MM.1S (cell line): Measurements from ENCODE around the gene CSTF3.

Experiments
- DNase-seq: peaks from one replicate; pipeline ENCODE4 v3.0.0-alpha.2; 2015
- H2AFZ ChIP-seq: fragments of 300-600 bp; sonication (generic); 2 replicates; pipeline ENCODE4 v1.6.0; 2016; ENCODE audit warnings: antibody characterized with exemption, low read length
- H3F3A ChIP-seq: fragments of 300-600 bp; sonication (generic); 2 replicates; pipeline ENCODE4 v1.6.1; 2016; ENCODE audit warnings: mild to moderate bottlenecking, antibody characterized with exemption, low read length, moderate library complexity, mixed read lengths; ENCODE audit not compliant: insufficient read depth
- H3K27ac ChIP-seq: fragments of 300-600 bp; sonication (generic); 2 replicates; pipeline ENCODE4 v1.5.1; 2016; ENCODE audit warnings: mild to moderate bottlenecking, low read length
- H3K27me3 ChIP-seq: fragments of 300-600 bp; sonication (generic); replicated peaks from 2 replicates; pipeline ENCODE4 v1.6.0; 2016; ENCODE audit warnings: low read length; ENCODE audit not compliant: insufficient read depth
- H3K36me3 ChIP-seq: fragments of 300-600 bp; sonication (generic); replicated peaks from 2 replicates; pipeline ENCODE4 v1.6.1; 2016; ENCODE audit warnings: mild to moderate bottlenecking, low read length, mixed read lengths; ENCODE audit not compliant: insufficient read depth
- H3K4me1 ChIP-seq: fragments of 300-600 bp; sonication (generic); 2 replicates; pipeline ENCODE4 v1.6.1; 2016; ENCODE audit warnings: low read length, mixed read lengths
- H3K4me2 ChIP-seq: fragments of 300-600 bp; sonication (generic); 2 replicates; pipeline ENCODE4 v1.6.0; 2016; ENCODE audit warnings: low read depth, low read length
- H3K4me3 ChIP-seq: fragments of 300-600 bp; sonication (generic); 2 replicates; pipeline ENCODE4 v1.5.1; 2016; ENCODE audit warnings: low read length, mixed read lengths
- H3K79me2 ChIP-seq: fragments of 300-600 bp; sonication (generic); 2 replicates; pipeline ENCODE4 v1.6.1; 2016; ENCODE audit warnings: mixed run types, low read length, mixed read lengths
- H3K9ac ChIP-seq: fragments of 300-600 bp; sonication (generic); 2 replicates; pipeline ENCODE4 v1.6.1; 2016; ENCODE audit warnings: low read length, mixed read lengths
- H3K9me2 ChIP-seq: fragments of 300-600 bp; sonication (generic); replicated peaks from 2 replicates; pipeline ENCODE4 v1.6.1; 2016; ENCODE audit warnings: mild to moderate bottlenecking, low read length, mixed read lengths; ENCODE audit not compliant: insufficient read depth
- H3K9me3 ChIP-seq: fragments of 300-600 bp; sonication (generic); replicated peaks from 2 replicates; pipeline ENCODE4 v1.6.1; 2016; ENCODE audit warnings: mild to moderate bottlenecking, low read length, mixed read lengths; ENCODE audit not compliant: insufficient read depth
- H4K20me1 ChIP-seq: fragments of 300-600 bp; sonication (generic); 2 replicates; pipeline ENCODE4 v1.6.1; 2016; ENCODE audit warnings: mild to moderate bottlenecking, low read length, moderate library complexity, mixed read lengths; ENCODE audit not compliant: insufficient read depth
- CTCF ChIP-seq: fragments of 300-600 bp; sonication (generic); IDR thresholded peaks from 2 replicates; pipeline ENCODE4 v1.5.1; 2016; ENCODE audit warnings: antibody characterized with exemption, low read length, mixed read lengths
- EZH2 ChIP-seq: fragments of 300-600 bp; sonication (generic); optimal IDR thresholded peaks from 2 replicates; pipeline ENCODE3; 2017; ENCODE audit warnings: low read depth, mild to moderate bottlenecking, antibody characterized with exemption, low read length, mixed read lengths
- EZH2phosphoT487 ChIP-seq: fragments of 300-600 bp; sonication (generic); IDR thresholded peaks from 2 replicates; pipeline ENCODE4 v1.6.1; 2018; ENCODE audit warnings: antibody characterized with exemption, low read length

The CSTF3 gene

GRCh38 chr11:33171251-33171650 is 10.0 kb upstream of the CSTF3 start:
- no peaks in the 10 kb centered on the region for H3K27me3 ChIP-seq

GRCh38 chr11:33168709-33169200 is 7.5 kb upstream of the CSTF3 start:
- Histone ChIP-seq H3K9ac (no peak overlapping the region), H3K79me2 (no peaks in the 10 kb centered on the region), H3K27me3 (no peaks in the 10 kb centered on the region), H3K4me3 (no peak overlapping the region), H3K4me1 (no peaks in the 10 kb centered on the region), H4K20me1 (no peaks in the 10 kb centered on the region), H3K27ac (no peak overlapping the region), H3K9me3 (no peaks in the 10 kb centered on the region), H3K4me2 (no peak overlapping the region), H3K9me2 (no peaks in the 10 kb centered on the region), H3K36me3 (no peaks in the 10 kb centered on the region), H3F3A (no peaks in the 10 kb centered on the region), H2AFZ (no peak overlapping the region)
- DNase-seq = no peak
- no peak for TF ChIP-seq CTCF
- no peak for TF ChIP-seq EZH2
- no peak for TF ChIP-seq EZH2phosphoT487

More at GRCh38 chr11:33171251-33171650, 10.0 kb upstream of the CSTF3 start:
- TF ChIP-seq EZH2 = no peak
- no peak for TF ChIP-seq EZH2phosphoT487
- no peak for TF ChIP-seq CTCF
- no peak overlapping the region for H3K27ac ChIP-seq
- no peak overlapping the region for H3K9ac ChIP-seq
- H3K79me2 ChIP-seq = no peaks in the 10 kb centered on the region
- no peak overlapping the region for H2AFZ ChIP-seq
- H3K9me2 ChIP-seq = no peaks in the 10 kb centered on the region
- H3F3A ChIP-seq = no peaks in the 10 kb centered on the region
- DNase-seq = no peak
- no peaks in the 10 kb centered on the region for H3K4me1 ChIP-seq
- no peak overlapping the region for H3K4me3 ChIP-seq
- no peaks in the 10 kb centered on the region for H4K20me1 ChIP-seq
- H3K9me3 ChIP-seq = no peaks in the 10 kb centered on the region
- no peak overlapping the region for H3K4me2 ChIP-seq
- no peaks in the 10 kb centered on the region for H3K36me3 ChIP-seq

DNA sequence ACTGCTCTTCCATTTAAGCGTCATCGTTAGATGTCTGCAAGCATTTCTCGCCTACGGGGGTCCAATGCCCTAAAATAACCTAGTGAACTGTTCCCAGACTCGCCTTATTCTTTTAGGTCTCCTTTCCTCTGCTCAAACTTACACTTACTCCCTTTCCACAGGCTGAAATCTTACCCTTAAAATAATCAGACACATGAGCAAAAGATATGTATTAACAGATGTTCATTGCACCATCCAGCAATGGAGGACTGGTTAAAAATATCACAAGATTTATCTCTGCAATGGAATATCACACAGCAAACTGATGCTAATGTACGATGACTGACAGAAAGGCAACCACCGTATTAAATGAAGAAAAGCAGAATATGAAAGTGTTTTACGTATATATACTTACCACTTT is 1.6 kb upstream of the CSTF3 start:
- no peak overlapping the region for H3K27ac ChIP-seq
- no peaks in the 10 kb centered on the region for H3K9me3 ChIP-seq
- no peak overlapping the region for H2AFZ ChIP-seq
- H3K4me3 ChIP-seq = no peak overlapping the region
- no peaks in the 10 kb centered on the region for H3K27me3 ChIP-seq
- H3K4me2 ChIP-seq = no peak overlapping the region
- peaks cover 11% of the 10 kb centered on the region; the same call in 1 of the 2 replicates for H3F3A ChIP-seq
- no peaks in the 10 kb centered on the region for H3K9me2 ChIP-seq
- no peaks in the 10 kb centered on the region for H3K36me3 ChIP-seq
- peaks cover 4% of the 10 kb centered on the region for H3K4me1 ChIP-seq
- no peak overlapping the region for H3K9ac ChIP-seq
- H3K79me2 ChIP-seq = peaks cover 47% of the 10 kb centered on the region
- no peaks in the 10 kb centered on the region for H4K20me1 ChIP-seq
- TF ChIP-seq CTCF = no peak
- TF ChIP-seq EZH2 = no peak
- no peak for TF ChIP-seq EZH2phosphoT487
- DNase-seq = no peak
